Measurements from ENCODE around the gene CCHCR1.

Gene CCHCR1

GRCh38 chr6:31154436-31154835 lies 3.2 kb downstream of the CCHCR1 start:
- Mint-ChIP-seq H3K27ac (peak overlapping the region in 1 of 3 experiments; percentile 7), H3K36me3 (ENCODE audit: low read depth) (peaks cover 32% of the 10 kb centered on the region), H3K9me3 (no peaks in the 10 kb centered on the region), H3K4me3 (no peak overlapping the region), H3K4me1 (peaks cover 15% of the 10 kb centered on the region), H3K27me3 (ENCODE audit: low read depth) (no peaks in the 10 kb centered on the region)
- no peak for TF ChIP-seq CTCF (IDR thresholded peaks at IDR 0.05; ENCODE audit: unreplicated experiment in 3 of 3)

DNA sequence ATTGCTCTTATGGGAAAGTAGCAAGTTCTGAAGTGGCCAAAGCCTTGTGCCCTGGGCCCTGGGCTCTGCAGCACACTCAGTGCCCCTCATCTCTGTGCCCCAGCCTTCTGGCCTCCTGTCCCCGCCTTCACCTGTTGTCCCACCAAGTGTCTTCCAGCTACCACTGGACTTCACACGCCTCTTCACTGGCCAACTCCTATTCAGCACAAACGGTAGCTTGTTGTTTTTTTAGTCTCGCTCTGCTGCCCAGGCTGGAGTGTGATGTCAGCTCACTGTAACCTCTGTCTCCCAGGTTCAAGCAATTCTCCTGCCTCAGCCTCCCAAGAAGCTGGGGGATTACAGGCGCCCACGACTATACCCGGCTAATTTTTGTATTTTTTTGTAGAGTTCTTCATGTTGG lies 4.8 kb downstream of the CCHCR1 start:
- H3K36me3 Mint-ChIP-seq (ENCODE audit: low read depth) = peaks cover 32% of the 10 kb centered on the region
- H3K27ac Mint-ChIP-seq = peak overlapping the region in 2 of 3 experiments; percentile 36 to 81
- no peak for TF ChIP-seq CTCF (IDR thresholded peaks at IDR 0.05; ENCODE audit: unreplicated experiment in 3 of 3)
- H3K27me3 Mint-ChIP-seq (ENCODE audit: low read depth) = no peaks in the 10 kb centered on the region
- no peak overlapping the region for H3K4me3 Mint-ChIP-seq
- H3K4me1 Mint-ChIP-seq = peaks cover 4% of the 10 kb centered on the region
- no peaks in the 10 kb centered on the region for H3K9me3 Mint-ChIP-seq

DNA sequence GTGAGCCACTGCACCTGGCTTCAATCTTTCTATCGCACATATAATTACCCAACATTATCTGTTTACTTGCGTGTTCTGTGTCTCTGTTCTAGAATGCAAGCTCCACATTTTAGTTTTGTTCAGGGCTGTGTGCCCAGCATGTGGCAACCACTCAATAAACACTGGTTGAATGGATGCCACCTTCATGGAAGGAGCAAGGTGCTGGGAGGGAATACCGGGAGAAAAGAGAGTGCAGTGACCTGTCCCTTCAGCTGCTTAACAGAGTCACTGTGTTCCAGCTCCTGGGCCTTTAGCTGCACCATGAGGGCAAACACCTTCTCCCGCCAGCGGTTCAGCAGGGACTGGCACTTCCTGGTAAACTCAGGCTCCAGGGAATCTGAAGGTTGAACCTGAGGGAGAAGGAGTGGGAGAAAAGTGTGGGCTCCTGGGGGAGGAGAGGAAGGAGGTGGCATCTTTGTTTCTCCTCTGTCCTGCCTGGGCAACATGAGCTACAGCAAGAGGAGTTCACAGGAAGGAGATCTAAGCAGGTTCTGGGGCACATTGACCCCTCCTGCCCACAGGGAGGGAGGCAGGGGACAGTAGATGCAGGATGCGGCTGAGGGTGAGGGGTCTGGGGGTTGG lies 7.7 kb downstream of the CCHCR1 start:
- Mint-ChIP-seq H3K4me1 (peaks cover 4% of the 10 kb centered on the region), H3K9me3 (no peaks in the 10 kb centered on the region), H3K27ac (no peak overlapping the region), H3K36me3 (ENCODE audit: low read depth) (peaks cover 37% of the 10 kb centered on the region), H3K27me3 (ENCODE audit: low read depth) (no peaks in the 10 kb centered on the region), H3K4me3 (no peak overlapping the region)
- no peak for TF ChIP-seq CTCF (IDR thresholded peaks at IDR 0.05; ENCODE audit: unreplicated experiment in 3 of 3)

- peaks cover 16% of the 10 kb centered on the region for H3K36me3 Mint-ChIP-seq (ENCODE audit: low read depth)
- peaks cover 21% of the 10 kb centered on the region for H3K4me1 Mint-ChIP-seq
- H3K4me3 Mint-ChIP-seq = no peak overlapping the region
- TF ChIP-seq CTCF (IDR thresholded peaks at IDR 0.05; ENCODE audit: unreplicated experiment in 3 of 3) = no peak
- H3K27ac Mint-ChIP-seq = no peak overlapping the region
- H3K27me3 Mint-ChIP-seq (ENCODE audit: low read depth) = no peaks in the 10 kb centered on the region
- H3K9me3 Mint-ChIP-seq = no peaks in the 10 kb centered on the region
These were observed 12.2 kb downstream of the CCHCR1 start for GRCh38 chr6:31145386-31145785.

DNA sequence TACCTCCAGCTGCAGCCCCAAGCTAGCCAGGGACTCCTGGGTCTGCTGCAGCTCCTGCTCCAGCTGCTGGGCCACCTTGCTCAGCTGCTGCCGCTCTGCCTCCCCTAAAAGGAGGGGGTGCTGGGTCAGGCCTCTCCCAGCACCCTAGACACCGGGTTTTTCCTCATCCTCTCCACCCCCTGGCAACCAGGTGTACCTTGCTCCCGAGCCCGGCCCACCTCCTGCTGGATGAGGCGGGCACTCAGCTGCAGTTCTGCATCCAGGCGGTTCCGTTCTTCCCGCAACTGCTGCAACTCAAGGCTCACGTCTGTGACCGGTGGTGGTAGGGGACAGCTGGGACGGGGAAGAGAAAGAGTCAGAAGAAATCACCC lies 12.6 kb downstream of the CCHCR1 start:
- no peak for TF ChIP-seq CTCF (IDR thresholded peaks at IDR 0.05; ENCODE audit: unreplicated experiment in 3 of 3)
- H3K9me3 Mint-ChIP-seq = no peaks in the 10 kb centered on the region
- peaks cover 3% of the 10 kb centered on the region for H3K27me3 Mint-ChIP-seq (ENCODE audit: low read depth)
- peaks cover 14% of the 10 kb centered on the region for H3K36me3 Mint-ChIP-seq (ENCODE audit: low read depth)
- H3K27ac Mint-ChIP-seq = no peak overlapping the region
- peaks cover 22% of the 10 kb centered on the region for H3K4me1 Mint-ChIP-seq
- no peak overlapping the region for H3K4me3 Mint-ChIP-seq

GRCh38 chr6:31144296-31144969 lies 13.2 kb downstream of the CCHCR1 start:
- peaks cover 11% of the 10 kb centered on the region for H3K36me3 Mint-ChIP-seq (ENCODE audit: low read depth)
- peaks cover 8% of the 10 kb centered on the region for H3K27me3 Mint-ChIP-seq (ENCODE audit: low read depth)
- H3K27ac Mint-ChIP-seq = no peak overlapping the region
- TF ChIP-seq CTCF (IDR thresholded peaks at IDR 0.05; ENCODE audit: unreplicated experiment in 3 of 3) = no peak
- H3K9me3 Mint-ChIP-seq = no peaks in the 10 kb centered on the region
- H3K4me3 Mint-ChIP-seq = no peak overlapping the region
- H3K4me1 Mint-ChIP-seq = peaks cover 28% of the 10 kb centered on the region

Measured in nephron (organoid).